Activated CD4-positive, alpha-beta T cell treated with anti-CD3 and anti-CD28 coated beads, Interleukin-2, Interleukin-6, amounts not matched to agents 100 ng/mL and 50 ng/mL, durations not matched to agents 16 hours and 8 hours (primary cell): ENCODE results near the gene CC2D2B.
"Not testable (repeated sequence)": the region's sequence is repeated elsewhere in the genome, so short reads cannot be mapped to it uniquely, and the experiment has no call there.

Experiments
- DNase-seq: peaks from one replicate; pipeline ENCODE4 v3.0.0-alpha.2; 2020

The CC2D2B gene, protein sequence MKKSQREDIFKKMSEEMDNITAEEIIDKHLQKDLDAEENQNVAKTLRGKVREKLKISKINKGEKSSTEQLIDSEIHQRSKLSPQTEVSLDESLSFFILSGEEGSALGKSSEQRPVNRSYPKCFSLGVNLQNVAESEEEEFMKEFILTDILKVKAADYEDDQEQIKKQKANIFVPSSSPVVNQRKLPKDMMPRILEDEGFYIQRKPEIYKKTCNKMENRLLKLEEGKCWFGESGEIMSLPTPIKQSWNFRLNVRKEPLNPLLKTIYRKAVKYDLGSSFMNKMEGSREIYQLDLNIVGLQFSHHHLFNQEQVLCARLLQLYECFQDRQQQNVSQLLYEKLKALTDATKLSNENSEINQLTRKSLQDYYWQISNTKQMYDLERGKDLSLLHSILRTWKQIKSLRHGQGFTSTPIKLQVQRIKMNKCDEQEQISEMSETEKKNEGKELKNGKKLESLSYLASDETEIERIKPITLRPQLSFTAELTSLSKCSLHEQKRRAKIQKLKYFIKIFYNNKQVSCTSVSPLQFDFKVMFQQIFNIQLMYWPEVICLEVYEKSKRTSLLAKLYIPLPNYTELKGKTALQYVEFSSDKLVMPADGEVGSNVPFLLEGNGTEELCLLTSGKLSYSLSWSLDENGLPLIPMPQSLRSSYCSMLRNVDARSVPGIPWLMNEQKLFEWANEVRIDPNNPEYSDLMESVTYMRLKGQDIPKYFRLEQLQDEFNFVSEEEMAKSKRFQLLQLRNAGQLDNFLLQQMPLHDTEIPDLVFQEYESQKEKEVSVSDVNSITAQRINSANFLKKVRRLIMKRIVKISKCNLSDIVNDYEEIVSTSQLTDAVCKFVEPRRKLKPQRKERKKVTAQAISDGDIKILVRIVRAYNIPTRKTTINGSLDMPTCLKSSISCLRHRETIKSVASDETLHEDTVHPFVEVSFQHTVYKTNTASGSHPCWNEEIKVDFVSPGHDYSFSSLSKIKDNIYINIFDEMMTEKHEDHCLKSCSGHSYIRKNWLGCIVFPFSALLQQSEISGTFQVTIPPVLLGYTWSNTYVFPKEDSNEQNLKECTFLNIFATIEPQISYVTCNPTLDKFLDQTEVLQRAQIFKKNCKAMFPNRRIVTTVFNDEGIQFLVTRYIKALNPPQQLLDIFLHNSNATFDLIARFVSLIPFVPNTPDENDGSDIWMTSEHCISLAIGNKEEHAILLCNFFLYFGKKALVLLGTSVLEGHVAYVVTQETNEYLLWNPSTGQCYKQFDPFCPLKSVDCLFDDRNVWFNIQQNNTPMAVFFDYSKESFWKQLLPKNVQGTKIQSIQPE (N-terminal part only)

GRCh38 chr10:95907456-95908253 lies at the start of gene CC2D2B:
Gene CC2D2B (plus strand): TSS chr10:95907975. CDS start chr10:95911324, 3,349 bp downstream.
- peak; percentile 83 for DNase-seq

DNA sequence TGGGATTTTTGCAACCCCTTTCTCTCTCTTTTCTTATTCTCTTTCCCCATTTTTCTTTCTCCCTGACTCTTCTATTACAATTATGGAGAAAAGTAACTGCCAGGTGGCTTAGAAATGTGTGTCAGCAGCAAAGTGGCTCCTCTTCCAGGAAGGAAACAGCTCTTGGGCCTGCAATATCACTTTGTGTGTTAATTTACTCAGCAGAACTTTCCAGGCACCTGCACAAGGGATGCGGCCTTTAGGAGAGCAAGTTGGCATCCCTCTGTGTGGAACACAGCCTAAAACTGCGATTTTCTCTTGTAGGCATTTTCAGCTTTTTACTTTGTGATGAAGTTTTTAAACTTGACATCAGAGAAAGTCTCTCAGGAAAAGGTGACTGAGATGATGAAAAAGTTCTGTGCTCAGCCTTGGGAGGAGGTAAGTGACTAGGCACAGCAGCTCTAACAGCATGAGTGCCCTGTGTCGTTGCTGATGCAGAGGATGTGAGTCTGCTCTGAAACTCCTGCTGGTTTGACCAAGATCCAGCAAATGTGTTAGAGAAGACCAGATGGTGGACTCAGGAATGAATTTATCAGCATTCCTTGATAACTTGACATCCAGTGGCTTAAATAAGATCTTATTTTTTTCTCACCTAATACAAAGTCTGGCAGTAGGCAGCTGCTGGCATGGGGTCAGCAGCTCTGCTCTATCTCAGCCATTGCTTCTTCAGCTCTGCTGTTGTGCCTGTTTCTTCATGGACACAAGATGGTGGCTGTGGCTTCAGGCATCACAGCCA lies 47.4 kb upstream of the CC2D2B start:
- no peak for DNase-seq

GRCh38 chr10:95861386-95861785 lies 46.4 kb upstream of the CC2D2B start:
- no peak for DNase-seq

DNA sequence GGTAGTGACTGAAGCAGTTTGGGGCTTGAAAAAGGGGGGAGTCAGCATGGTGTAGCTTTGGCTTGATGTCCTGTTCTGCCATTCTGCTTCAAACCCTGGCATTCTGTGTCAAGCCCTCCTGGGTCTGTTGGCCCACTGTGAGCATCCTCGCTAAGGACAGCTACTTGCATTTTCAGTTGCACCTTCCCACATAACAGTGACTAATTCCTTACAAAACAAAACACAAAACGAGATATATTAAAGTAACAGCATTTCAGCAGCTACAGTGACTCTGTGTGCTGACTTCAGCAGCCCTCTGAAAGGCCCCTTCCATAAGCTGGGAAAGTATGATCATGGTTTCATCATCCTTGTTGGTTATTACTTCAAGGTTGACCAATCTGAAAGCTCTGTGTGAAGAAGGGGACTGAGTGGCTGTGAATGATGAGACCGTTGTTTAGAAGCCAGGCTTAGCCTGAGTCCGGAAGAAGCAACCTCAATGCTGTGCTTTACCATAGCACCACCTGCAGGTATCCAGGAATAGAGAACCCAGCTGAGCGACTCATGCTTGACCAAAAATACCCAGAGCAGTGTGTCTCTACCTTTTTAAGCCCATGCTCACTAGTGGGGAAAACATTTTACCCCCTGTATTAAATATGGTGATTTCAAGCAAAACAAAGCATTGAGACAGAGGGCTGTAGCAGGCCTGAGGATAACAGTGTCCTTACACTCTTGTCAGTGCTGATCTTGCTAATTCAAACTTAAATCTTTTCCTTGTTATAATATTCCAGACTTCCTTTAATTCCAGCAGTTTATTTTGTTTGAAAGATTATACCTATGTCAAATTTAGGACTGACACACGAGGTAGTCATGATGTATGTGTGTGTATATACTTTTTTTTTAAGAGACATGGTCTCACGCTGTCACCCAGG lies 42.6 kb upstream of the CC2D2B start:
- DNase-seq, result peak; percentile 81

DNA sequence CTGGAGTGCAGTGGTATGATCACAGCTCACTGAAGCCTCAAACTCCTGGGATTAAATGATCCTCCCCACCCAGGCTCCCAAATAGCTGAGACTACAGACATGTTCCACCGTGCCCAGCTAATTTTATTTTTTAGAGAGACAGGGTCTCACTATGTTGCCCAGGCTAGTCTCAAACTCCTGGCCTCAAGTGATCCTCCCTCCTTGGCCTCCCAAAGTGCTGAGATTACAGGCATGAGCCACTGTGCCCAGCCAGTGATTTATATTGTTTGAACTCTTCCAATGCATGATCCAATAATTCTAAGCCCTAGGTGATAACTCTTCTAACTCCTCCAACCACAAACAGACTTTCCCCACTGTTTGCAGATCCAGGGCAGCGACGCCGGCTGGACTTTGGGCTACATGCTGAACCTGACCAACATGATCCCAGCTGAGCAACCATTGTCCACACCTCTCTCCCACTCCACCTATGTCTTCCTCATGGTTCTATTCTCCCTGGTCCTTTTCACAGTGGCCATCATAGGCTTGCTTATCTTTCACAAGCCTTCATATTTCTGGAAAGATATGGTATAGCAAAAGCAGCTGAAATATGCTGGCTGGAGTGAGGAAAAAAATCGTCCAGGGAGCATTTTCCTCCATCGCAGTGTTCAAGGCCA lies 41.8 kb upstream of the CC2D2B start:
- DNase-seq, result no peak

DNA sequence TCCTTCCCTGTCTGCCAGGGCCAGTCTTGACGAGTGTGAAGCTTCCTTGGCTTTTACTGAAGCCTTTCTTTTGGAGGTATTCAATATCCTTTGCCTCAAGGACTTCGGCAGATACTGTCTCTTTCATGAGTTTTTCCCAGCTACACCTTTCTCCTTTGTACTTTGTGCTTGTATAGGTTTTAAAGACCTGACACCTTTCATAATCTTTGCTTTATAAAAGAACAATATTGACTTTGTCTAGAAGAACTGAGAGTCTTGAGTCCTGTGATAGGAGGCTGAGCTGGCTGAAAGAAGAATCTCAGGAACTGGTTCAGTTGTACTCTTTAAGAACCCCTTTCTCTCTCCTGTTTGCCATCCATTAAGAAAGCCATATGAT lies 41.3 kb upstream of the CC2D2B start:
- DNase-seq, result no peak

GRCh38 chr10:95867866-95868265 lies 39.9 kb upstream of the CC2D2B start:
- DNase-seq, result no peak

- no peak for DNase-seq
Measured at GRCh38 chr10:95872158-95872711, 35.5 kb upstream of the CC2D2B start.

DNA sequence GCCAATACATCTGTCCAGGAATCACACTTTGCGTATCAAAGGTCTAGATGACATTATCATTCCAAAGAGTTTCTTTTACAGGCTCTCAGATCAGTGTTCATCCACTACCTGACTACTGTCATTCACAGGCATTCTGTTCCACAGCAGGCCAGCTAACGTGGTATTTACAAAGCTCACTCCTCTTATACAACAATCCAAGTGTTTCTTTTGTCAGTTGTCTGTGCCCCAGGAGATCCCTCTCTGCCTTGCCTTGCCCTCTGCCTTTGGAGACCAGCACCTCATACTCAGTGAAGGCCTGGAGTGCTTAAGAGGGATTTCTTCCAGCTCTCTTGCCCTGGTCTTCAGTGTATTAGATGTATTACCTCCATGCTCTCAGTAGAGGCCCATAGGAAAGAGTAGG lies 34.6 kb upstream of the CC2D2B start:
- no peak for DNase-seq

DNA sequence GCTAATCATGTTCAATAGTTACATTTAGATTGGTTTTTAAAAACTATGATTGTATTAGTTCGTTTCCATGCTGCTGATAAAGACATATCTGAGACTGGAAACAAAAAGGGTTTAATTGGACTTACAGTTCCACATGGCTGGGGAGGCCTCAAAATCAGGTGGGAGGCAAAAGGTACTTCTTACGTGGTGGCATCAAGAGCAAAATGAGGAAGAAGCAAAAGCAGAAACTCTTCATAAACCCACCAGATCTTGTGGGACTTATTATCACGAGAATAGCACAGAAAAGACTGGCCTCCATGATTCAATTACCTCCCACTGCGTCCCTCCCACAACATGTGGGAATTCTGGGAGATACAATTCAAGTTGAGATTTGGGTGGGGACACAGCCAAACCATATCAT lies 34.1 kb upstream of the CC2D2B start:
- no peak for DNase-seq

- DNase-seq, result not testable (repeated sequence)
Measured at GRCh38 chr10:95874783-95875182, 33.0 kb upstream of the CC2D2B start.

DNA sequence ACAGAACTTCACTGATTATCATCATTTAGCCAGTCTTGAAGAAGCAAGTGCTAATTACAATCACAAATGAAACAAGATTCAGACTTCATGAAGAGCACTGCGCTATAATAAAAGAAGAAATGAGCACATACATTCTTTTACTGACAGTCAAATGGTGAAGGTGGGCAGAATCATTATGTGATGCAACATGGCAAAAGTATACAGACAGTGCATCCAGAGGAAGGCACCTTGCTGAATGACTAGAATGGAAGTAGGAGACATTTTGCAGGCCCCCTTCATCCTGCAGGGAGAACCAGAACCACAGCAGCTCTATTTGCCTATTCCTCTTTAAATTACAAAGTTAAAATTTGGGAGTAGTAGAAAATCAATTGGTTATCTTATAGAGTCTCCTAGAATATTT lies 31.0 kb upstream of the CC2D2B start:
- DNase-seq, result no peak

- no peak for DNase-seq
Measured at GRCh38 chr10:95877881-95878280, 29.9 kb upstream of the CC2D2B start.

DNA sequence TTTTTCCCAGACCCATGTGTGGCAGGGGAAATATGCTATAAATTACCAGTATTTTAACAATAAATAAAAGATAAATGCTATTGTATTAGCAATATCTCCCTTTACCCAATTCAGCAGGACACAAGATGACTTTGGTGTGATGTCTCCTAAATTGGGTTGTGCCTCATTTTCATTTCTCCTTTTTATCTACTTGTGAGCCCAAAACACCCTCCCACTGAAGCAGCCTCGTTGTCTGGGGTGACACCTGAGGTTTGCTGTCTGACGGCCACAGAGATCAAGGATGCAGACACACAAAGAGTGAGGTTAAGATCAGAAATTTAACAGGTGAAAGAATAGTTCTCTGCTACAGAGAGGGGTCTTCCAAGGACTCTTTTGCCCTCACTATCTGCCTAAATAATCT lies 27.1 kb upstream of the CC2D2B start:
- no peak for DNase-seq

GRCh38 chr10:95881316-95881715 lies 26.5 kb upstream of the CC2D2B start:
- no peak for DNase-seq

- DNase-seq, result no peak
Measured at GRCh38 chr10:95889830-95890229, 17.9 kb upstream of the CC2D2B start.

DNA sequence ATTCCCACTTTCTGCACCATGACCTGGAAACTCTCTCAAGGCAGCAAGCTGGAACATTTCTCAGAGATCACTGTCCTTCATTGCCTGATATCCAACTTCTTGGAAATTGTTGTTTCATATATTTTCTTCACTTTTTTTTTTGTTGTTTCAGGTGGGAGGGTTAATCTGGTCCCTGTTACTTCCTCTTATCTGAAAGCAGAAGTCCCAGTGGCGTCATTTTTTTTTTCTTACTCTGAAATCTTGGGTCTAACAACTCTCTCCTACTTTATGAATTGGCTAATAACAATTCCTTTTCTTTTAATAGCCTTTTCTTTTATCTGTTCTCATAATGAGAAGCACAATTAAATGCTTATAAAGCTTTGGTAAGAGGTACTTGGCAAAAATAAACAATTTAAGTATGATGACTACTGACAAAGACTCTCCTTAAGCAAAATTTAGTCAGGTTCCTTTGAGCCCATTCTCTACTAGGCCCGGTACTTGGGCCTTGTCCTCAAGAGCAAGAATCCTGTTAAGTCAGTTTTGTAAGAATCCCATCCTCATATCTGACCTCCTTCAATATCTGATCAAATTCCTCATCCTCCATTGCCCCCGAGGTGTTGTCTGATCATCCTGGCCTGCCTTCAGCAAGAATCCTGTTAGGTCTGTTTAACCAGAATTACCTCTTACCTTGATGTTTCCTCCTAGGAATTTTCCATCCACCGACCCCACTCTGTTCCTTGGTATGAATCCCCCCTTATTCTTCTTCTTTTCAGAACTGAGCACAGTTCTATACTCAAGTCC lies 11.5 kb upstream of the CC2D2B start:
- DNase-seq, result no peak

DNA sequence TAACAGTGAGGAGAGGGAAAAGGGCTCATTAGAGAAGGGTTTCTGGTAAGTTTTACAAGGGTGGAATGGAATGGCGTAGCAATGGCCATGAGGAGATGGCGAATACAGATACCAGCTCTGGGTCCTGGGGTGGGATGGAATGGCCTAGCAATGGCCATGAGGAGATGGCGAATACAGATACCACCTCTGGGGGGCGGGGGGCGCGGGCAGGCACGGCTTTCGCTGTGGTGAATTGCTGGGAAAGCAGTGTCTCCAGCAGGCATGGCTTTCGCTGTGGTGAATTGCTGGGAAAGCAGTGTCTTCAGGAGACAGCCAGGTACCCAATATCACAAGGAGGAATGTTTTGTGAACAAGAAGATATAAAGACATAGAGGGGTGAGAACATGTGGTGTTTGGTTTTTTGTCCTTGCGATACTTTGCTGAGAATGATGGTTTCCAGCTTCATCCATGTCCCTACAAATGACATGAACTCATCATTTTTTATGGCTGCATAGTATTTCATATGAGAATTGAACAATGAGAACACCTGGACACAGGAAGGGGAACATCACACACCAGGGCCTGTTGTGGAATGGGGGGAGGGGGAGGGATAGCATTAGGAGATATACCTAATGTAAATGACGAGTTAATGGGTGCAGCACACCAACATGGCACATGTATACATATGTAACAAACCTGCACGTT lies 1.7 kb upstream of the CC2D2B start:
- not testable (repeated sequence) for DNase-seq
